ENCODE data around the gene ZBTB20. TPM values are rescaled to one million over a fixed set of nuclear protein-coding genes. Genes with fewer than 3 reads are reported as not detected.

ZBTB20 gene
- total RNA-seq, 1 experiment from 2014 or later: 26.5 TPM

DNA sequence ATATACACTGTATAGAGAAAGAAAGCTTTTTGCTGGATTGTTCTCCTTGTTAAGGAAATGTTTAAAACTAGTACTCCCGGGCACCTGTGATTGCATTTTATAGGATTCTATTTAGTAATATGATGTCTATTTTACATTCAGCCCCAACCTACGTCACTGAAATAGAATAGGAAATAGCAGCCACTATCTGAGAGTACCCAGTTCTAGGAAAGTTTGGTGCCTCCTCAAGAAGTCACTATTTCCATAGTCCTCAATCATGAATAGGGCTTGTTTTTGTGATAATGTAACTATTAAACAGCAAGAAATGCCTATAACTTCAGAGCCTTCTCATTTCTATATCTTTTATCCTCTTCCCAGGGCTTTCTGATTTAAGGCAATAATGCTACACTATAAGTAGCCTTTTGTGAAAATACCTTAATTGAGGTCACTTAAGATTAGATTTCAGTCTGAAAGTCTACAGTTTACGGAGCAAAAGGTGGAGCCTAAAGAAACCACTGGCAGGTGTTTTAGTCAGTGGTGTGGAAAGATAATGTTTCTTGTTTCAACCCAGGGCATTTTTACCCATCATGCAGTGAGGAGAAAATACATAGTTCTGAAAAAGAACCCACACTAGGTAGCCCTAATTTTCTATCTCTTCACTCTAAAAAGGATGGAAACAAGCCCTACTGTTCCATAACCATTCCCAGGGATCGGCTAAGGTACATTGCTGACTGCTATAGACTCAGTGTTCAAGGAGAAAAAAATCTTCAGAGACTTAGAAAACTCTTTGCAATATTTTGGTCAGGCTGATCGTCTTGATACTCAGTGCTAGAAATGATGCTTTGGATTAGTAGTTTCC lies 814.5 kb downstream of the ZBTB20 start:
- POLR2A ChIA-PET (ENCODE audit: unreplicated experiment): no interaction called here
- H3K9me3 ChIP-seq (ENCODE audit: insufficient read depth, low read depth): no peaks in the 10 kb centered on the region
- H3K4me2 ChIP-seq: no peak overlapping the region
- no peak for TF ChIP-seq EZH2 (IDR thresholded peaks at IDR 0.05; ENCODE audit: low read depth)
- TF ChIP-seq, protein P1, sequence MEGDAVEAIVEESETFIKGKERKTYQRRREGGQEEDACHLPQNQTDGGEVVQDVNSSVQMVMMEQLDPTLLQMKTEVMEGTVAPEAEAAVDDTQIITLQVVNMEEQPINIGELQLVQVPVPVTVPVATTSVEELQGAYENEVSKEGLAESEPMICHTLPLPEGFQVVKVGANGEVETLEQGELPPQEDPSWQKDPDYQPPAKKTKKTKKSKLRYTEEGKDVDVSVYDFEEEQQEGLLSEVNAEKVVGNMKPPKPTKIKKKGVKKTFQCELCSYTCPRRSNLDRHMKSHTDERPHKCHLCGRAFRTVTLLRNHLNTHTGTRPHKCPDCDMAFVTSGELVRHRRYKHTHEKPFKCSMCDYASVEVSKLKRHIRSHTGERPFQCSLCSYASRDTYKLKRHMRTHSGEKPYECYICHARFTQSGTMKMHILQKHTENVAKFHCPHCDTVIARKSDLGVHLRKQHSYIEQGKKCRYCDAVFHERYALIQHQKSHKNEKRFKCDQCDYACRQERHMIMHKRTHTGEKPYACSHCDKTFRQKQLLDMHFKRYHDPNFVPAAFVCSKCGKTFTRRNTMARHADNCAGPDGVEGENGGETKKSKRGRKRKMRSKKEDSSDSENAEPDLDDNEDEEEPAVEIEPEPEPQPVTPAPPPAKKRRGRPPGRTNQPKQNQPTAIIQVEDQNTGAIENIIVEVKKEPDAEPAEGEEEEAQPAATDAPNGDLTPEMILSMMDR (conservative IDR thresholded peaks at IDR 0.05): no peak
- no peak overlapping the region for H2AFZ ChIP-seq
- intact Hi-C loops (cut with micrococcal nuclease; ENCODE audit: unreplicated experiment): no loop called here
- no peak overlapping the region for H3K4me3 ChIP-seq
- no peaks in the 10 kb centered on the region for H4K20me1 ChIP-seq (ENCODE audit: insufficient read depth)
- H3K9me2 ChIP-seq (ENCODE audit: insufficient read depth): no peaks in the 10 kb centered on the region
- H3K27me3 ChIP-seq (ENCODE audit: insufficient read depth, low read depth): no peaks in the 10 kb centered on the region
- no peaks in the 10 kb centered on the region for H3K79me2 ChIP-seq (ENCODE audit: low read depth)
- no peaks in the 10 kb centered on the region for H3K36me3 ChIP-seq (ENCODE audit: low read depth)
- CTCF ChIA-PET: no interaction called here
- H3K27ac ChIP-seq: no peak overlapping the region
- BruUV-seq (replicated peaks): no TSS peak
- no peaks in the 10 kb centered on the region for H3F3A ChIP-seq (ENCODE audit: insufficient read depth, low read depth)
- no peak for DNase-seq
- H3K4me1 ChIP-seq (replicated peaks; ENCODE audit: insufficient read depth): no peaks in the 10 kb centered on the region

DNA sequence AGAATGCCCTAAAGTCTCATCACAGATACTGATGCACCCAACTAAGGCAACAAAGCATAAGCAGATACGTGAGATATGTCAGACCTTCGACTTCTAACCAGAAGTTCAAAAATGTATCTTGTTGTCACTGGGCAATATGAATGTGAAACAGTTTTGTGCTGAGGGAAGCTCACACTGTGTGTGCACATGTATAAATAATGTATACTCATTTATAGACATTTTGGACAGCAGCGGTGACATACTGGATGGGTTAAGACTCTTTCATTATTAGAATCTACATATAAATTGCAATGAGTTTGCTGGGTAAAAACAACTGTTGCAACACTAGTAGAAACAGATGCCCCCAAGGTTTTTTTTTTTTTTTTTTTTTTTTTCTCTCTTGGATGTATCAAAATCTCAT lies 815.4 kb downstream of the ZBTB20 start:
- H3K9me2 ChIP-seq (ENCODE audit: insufficient read depth): no peaks in the 10 kb centered on the region
- DNase-seq: no peak
- no peaks in the 10 kb centered on the region for H3K27me3 ChIP-seq (ENCODE audit: insufficient read depth, low read depth)
- H4K20me1 ChIP-seq (ENCODE audit: insufficient read depth): no peaks in the 10 kb centered on the region
- no peak overlapping the region for H3K4me2 ChIP-seq
- H3K4me3 ChIP-seq: no peak overlapping the region
- CTCF ChIA-PET: no interaction called here
- H3K9me3 ChIP-seq (ENCODE audit: insufficient read depth, low read depth): no peaks in the 10 kb centered on the region
- H3F3A ChIP-seq (ENCODE audit: insufficient read depth, low read depth): no peaks in the 10 kb centered on the region
- H2AFZ ChIP-seq: no peak overlapping the region
- TF ChIP-seq, protein P1 (conservative IDR thresholded peaks at IDR 0.05): no peak
- TF ChIP-seq EZH2 (IDR thresholded peaks at IDR 0.05; ENCODE audit: low read depth): no peak
- POLR2A ChIA-PET (ENCODE audit: unreplicated experiment): no interaction called here
- no peaks in the 10 kb centered on the region for H3K36me3 ChIP-seq (ENCODE audit: low read depth)
- no peaks in the 10 kb centered on the region for H3K4me1 ChIP-seq (replicated peaks; ENCODE audit: insufficient read depth)
- BruUV-seq (replicated peaks): no TSS peak
- intact Hi-C loops (cut with micrococcal nuclease; ENCODE audit: unreplicated experiment): no loop called here
- H3K27ac ChIP-seq: no peak overlapping the region
- no peaks in the 10 kb centered on the region for H3K79me2 ChIP-seq (ENCODE audit: low read depth)

DNA sequence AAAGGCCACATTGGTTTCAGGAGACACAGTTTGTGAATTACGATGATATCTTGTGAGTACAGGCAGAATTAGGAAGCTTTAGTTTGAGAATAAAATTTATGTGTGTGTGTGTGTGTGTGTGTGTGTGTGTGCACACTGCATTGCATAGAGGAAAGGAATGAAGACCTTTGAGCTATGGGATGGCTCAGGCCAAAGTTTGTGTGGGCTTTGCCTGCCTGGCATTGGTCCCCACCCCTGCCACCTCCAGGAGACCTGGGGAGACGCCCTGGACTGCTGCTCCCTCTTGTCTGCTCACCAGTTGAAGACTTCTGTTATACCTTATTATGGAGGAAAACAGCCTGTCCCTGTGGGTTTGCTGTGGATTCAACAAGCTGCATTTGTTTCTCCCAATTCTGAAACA lies 816.1 kb downstream of the ZBTB20 start:
- no peaks in the 10 kb centered on the region for H4K20me1 ChIP-seq (ENCODE audit: insufficient read depth)
- no peak for DNase-seq
- BruUV-seq (replicated peaks): no TSS peak
- no peaks in the 10 kb centered on the region for H3K9me2 ChIP-seq (ENCODE audit: insufficient read depth)
- H3K4me1 ChIP-seq (replicated peaks; ENCODE audit: insufficient read depth): no peaks in the 10 kb centered on the region
- ChIA-PET CTCF (interaction anchor here (0.6 kb wide), 1 partner anchor 18 kb away, joined by 6 read pairs; no protein-coding TSS in a partner anchor), POLR2A (ENCODE audit: unreplicated experiment) (no interaction called here)
- no peak overlapping the region for H3K4me2 ChIP-seq
- H3K27ac ChIP-seq: no peak overlapping the region
- H2AFZ ChIP-seq: no peak overlapping the region
- H3K9me3 ChIP-seq (ENCODE audit: insufficient read depth, low read depth): no peaks in the 10 kb centered on the region
- no peaks in the 10 kb centered on the region for H3K36me3 ChIP-seq (ENCODE audit: low read depth)
- no peaks in the 10 kb centered on the region for H3K27me3 ChIP-seq (ENCODE audit: insufficient read depth, low read depth)
- intact Hi-C loops (cut with micrococcal nuclease; ENCODE audit: unreplicated experiment): no loop called here
- no peaks in the 10 kb centered on the region for H3K79me2 ChIP-seq (ENCODE audit: low read depth)
- no peak overlapping the region for H3K4me3 ChIP-seq
- TF ChIP-seq, protein P1 (conservative IDR thresholded peaks at IDR 0.05): no peak
- no peak for TF ChIP-seq EZH2 (IDR thresholded peaks at IDR 0.05; ENCODE audit: low read depth)
- H3F3A ChIP-seq (ENCODE audit: insufficient read depth, low read depth): no peaks in the 10 kb centered on the region

Measured in PC-9 (cell line).